ENCODE data around the gene EMX2. TPM values are rescaled to one million over a fixed set of nuclear protein-coding genes. Genes with fewer than 3 reads are reported as not detected.
"Not testable (repeated sequence)": the region's sequence is repeated elsewhere in the genome, so short reads cannot be mapped to it uniquely, and the experiment has no call there.

The EMX2 gene
- total RNA-seq, 1 experiment from 2014 or later: not detected

DNA sequence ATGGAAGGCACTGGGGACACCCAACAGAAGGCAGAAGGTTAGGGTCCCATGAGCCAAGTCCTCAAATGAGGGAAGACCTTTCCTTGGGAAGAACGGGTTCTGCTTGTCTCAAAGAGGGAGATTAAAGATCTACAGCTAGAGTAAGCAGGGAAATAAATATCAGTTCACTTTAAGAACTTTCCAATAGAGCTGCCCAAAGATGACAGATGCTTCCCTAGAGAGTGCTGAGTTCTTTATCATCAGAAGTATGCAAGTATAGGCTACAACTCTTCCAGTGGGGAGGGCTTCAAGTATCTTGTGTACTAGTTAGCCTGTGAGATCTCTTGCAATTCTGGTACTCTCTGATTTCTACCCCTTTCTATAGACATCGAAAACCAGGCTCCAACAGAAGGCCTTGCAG is 39.4 kb downstream of the EMX2 start:
- Histone ChIP-seq H3K27me3 (replicated peaks; ENCODE audit: insufficient read depth, low read depth, low read length, poor library complexity) (peaks cover 33% of the 10 kb centered on the region), H3K4me1 (ENCODE audit: insufficient read depth, low read length, poor library complexity, severe bottlenecking) (no peaks in the 10 kb centered on the region), H3K27ac (ENCODE audit: low read depth, low read length, poor library complexity, severe bottlenecking) (no peak overlapping the region), H3K36me3 (ENCODE audit: insufficient read depth, low read length, poor library complexity, severe bottlenecking) (no peaks in the 10 kb centered on the region), H3K9me3 (ENCODE audit: low read depth, low read length, poor library complexity, severe bottlenecking) (no peaks in the 10 kb centered on the region), H3K4me3 (ENCODE audit: low read depth, low read length, poor library complexity, severe bottlenecking) (no peak overlapping the region)
- no peak for DNase-seq (ENCODE audit: low spot score)
- no TSS peak for BruUV-seq (replicated peaks)
- TF ChIP-seq EZH2 (IDR thresholded peaks at IDR 0.05; ENCODE audit: borderline replicate concordance, low read depth, low read length, poor library complexity, severe bottlenecking): no peak
- TF ChIP-seq, protein P1, sequence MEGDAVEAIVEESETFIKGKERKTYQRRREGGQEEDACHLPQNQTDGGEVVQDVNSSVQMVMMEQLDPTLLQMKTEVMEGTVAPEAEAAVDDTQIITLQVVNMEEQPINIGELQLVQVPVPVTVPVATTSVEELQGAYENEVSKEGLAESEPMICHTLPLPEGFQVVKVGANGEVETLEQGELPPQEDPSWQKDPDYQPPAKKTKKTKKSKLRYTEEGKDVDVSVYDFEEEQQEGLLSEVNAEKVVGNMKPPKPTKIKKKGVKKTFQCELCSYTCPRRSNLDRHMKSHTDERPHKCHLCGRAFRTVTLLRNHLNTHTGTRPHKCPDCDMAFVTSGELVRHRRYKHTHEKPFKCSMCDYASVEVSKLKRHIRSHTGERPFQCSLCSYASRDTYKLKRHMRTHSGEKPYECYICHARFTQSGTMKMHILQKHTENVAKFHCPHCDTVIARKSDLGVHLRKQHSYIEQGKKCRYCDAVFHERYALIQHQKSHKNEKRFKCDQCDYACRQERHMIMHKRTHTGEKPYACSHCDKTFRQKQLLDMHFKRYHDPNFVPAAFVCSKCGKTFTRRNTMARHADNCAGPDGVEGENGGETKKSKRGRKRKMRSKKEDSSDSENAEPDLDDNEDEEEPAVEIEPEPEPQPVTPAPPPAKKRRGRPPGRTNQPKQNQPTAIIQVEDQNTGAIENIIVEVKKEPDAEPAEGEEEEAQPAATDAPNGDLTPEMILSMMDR (conservative IDR thresholded peaks at IDR 0.05; ENCODE audit: low read depth, low read length): no peak
- CTCF ChIA-PET: no interaction called here
- POLR2A ChIA-PET (ENCODE audit: low non-redundant PET): no interaction called here
- intact Hi-C loops (cut with micrococcal nuclease; ENCODE audit: unreplicated experiment): no loop called here

DNA sequence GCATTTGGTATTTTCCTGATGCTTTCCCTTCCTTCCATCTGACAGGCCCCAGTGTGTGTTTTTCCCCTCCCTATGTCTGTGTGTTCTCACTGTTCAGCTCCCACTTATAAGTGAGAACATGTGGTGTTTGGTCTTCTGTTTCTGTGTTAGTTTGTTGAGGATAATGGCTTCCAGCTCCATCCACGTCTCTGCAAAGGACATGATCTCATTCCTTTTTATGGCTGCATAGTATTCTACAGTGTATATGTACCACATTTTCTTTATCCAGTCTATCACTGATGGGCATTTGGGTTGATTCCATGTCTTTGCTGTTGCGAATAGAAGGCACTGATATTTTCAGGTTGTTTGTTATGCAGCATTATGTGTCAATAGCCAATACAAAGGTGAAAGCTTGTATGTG is 42.3 kb downstream of the EMX2 start:
- CTCF ChIA-PET; DNase-seq (ENCODE audit: low spot score); intact Hi-C loops (cut with micrococcal nuclease; ENCODE audit: unreplicated experiment); H3K36me3 ChIP-seq (ENCODE audit: insufficient read depth, low read length, poor library complexity, severe bottlenecking); H3K27ac ChIP-seq (ENCODE audit: low read depth, low read length, poor library complexity, severe bottlenecking); H3K9me3 ChIP-seq (ENCODE audit: low read depth, low read length, poor library complexity, severe bottlenecking); POLR2A ChIA-PET (ENCODE audit: low non-redundant PET); BruUV-seq (replicated peaks); H3K4me3 ChIP-seq (ENCODE audit: low read depth, low read length, poor library complexity, severe bottlenecking); H3K4me1 ChIP-seq (ENCODE audit: insufficient read depth, low read length, poor library complexity, severe bottlenecking): not testable (repeated sequence)
- peaks cover 24% of the 10 kb centered on the region for H3K27me3 ChIP-seq (replicated peaks; ENCODE audit: insufficient read depth, low read depth, low read length, poor library complexity)

DNA sequence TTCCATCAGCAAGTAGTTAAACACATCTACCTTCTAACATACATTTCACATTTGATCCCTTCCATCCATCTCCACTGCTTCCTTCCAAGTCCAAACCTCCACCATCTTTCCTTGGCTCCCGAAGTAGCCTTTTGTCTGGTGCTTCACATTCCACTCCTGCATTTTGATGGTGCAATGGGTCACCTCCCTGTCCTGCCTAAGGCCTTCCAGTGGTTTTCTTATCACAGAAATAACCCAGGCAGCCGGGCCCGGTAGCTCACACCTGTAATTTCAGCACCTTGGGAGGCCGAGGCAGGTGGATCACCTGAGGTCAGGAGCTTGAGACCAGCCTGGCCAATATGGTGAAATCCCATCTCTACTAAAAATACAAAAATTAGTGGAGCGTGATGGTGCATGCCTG is 44.5 kb downstream of the EMX2 start:
- no TSS peak for BruUV-seq (replicated peaks)
- Histone ChIP-seq H3K27me3 (replicated peaks; ENCODE audit: insufficient read depth, low read depth, low read length, poor library complexity) (peaks cover 14% of the 10 kb centered on the region), H3K4me3 (ENCODE audit: low read depth, low read length, poor library complexity, severe bottlenecking) (no peak overlapping the region), H3K36me3 (ENCODE audit: insufficient read depth, low read length, poor library complexity, severe bottlenecking) (no peaks in the 10 kb centered on the region), H3K4me1 (ENCODE audit: insufficient read depth, low read length, poor library complexity, severe bottlenecking) (no peaks in the 10 kb centered on the region), H3K27ac (ENCODE audit: low read depth, low read length, poor library complexity, severe bottlenecking) (no peak overlapping the region), H3K9me3 (ENCODE audit: low read depth, low read length, poor library complexity, severe bottlenecking) (no peaks in the 10 kb centered on the region)
- intact Hi-C loops (cut with micrococcal nuclease; ENCODE audit: unreplicated experiment): no loop called here
- DNase-seq (ENCODE audit: low spot score): no peak
- ChIA-PET POLR2A (ENCODE audit: low non-redundant PET) (no interaction called here), CTCF (no interaction called here)
- no peak for TF ChIP-seq EZH2 (IDR thresholded peaks at IDR 0.05; ENCODE audit: borderline replicate concordance, low read depth, low read length, poor library complexity, severe bottlenecking)
- TF ChIP-seq, protein P1 (conservative IDR thresholded peaks at IDR 0.05; ENCODE audit: low read depth, low read length): no peak

DNA sequence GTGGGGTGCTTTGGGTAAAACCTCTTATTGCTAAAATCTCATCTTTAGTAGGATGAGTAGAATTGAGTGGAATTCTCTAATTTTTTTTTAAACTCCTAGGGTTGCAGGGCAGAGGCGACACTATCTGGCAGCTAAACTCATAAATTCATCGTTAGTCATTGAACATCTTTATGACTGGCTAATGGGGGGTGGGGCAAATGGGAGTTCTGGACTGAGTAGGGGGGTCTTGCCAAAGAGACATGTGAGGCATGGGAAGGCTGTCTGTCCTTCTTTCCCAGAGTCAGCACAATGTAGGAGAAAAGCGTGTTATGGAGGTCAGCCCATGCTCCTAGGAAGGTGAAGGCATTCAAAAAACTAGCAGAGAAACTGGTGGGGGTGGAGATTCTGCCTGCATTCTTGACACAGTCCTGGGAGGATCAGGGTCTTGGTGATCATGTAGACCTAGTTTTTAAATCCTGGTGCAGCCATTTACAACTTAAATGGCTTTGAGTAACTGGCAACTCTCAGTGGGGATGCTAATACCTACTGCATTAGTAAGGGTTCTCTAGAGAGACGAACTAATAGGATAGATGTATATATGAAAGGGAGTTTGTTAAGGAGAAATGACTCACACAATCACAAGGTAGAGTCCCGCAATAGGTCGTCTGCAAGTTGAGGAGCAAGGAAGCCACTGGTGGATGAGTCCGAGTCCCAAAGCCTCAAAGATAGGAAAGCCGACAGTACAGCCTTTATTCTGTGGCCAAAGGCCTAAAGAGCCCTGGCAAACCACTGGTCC is 47.7 kb downstream of the EMX2 start:
- DNase-seq (ENCODE audit: low spot score): no peak
- Histone ChIP-seq H3K4me3 (ENCODE audit: low read depth, low read length, poor library complexity, severe bottlenecking) (no peak overlapping the region), H3K27ac (ENCODE audit: low read depth, low read length, poor library complexity, severe bottlenecking) (no peak overlapping the region), H3K9me3 (ENCODE audit: low read depth, low read length, poor library complexity, severe bottlenecking) (no peaks in the 10 kb centered on the region), H3K4me1 (ENCODE audit: insufficient read depth, low read length, poor library complexity, severe bottlenecking) (no peaks in the 10 kb centered on the region), H3K27me3 (replicated peaks; ENCODE audit: insufficient read depth, low read depth, low read length, poor library complexity) (peaks cover 27% of the 10 kb centered on the region), H3K36me3 (ENCODE audit: insufficient read depth, low read length, poor library complexity, severe bottlenecking) (no peaks in the 10 kb centered on the region)
- POLR2A ChIA-PET (ENCODE audit: low non-redundant PET): interaction anchor here (0.6 kb wide), 1 partner anchor 10 kb away, joined by 13 read pairs; no protein-coding TSS in a partner anchor
- no TSS peak for BruUV-seq (replicated peaks)
- CTCF ChIA-PET: no interaction called here
- TF ChIP-seq EZH2 (IDR thresholded peaks at IDR 0.05; ENCODE audit: borderline replicate concordance, low read depth, low read length, poor library complexity, severe bottlenecking): no peak
- TF ChIP-seq, protein P1 (conservative IDR thresholded peaks at IDR 0.05; ENCODE audit: low read depth, low read length): no peak
- intact Hi-C loops (cut with micrococcal nuclease; ENCODE audit: unreplicated experiment): no loop called here
